H9 (cell line): ENCODE measurements around the gene GPC3. TPM values are rescaled to one million over a fixed set of nuclear protein-coding genes. Genes with fewer than 3 reads are reported as not detected.

Experiments used
- DNase-seq: peaks from one replicate; pipeline ENCODE4 v3.0.0-alpha.2; 2017
- H2AFZ ChIP-seq: one replicate; pipeline ENCODE4 v1.6.1; 2013; ENCODE audit warnings: mild to moderate bottlenecking, low read length, control low read depth, moderate library complexity
- H2AK5ac ChIP-seq: 2 replicates; pipeline ENCODE4 v1.6.1; 2013; ENCODE audit warnings: low read length, control low read depth, mixed read lengths; ENCODE audit not compliant: insufficient read length
- H2BK120ac ChIP-seq: one replicate; pipeline ENCODE4 v1.6.1; 2013; ENCODE audit warnings: low read depth, mild to moderate bottlenecking, low read length, control low read depth, inconsistent platforms; ENCODE audit not compliant: poor library complexity, severe bottlenecking
- H2BK12ac ChIP-seq: 2 replicates; pipeline ENCODE4 v1.6.1; 2013; ENCODE audit warnings: low read length, control low read depth, mixed read lengths, low read depth; ENCODE audit not compliant: insufficient read length
- H2BK15ac ChIP-seq: 2 replicates; pipeline ENCODE4 v1.6.1; 2013; ENCODE audit warnings: low read depth, low read length, control low read depth
- H2BK20ac ChIP-seq: one replicate; pipeline ENCODE4 v1.6.1; 2013; ENCODE audit warnings: low read depth, mild to moderate bottlenecking, low read length, control low read depth, inconsistent platforms; ENCODE audit not compliant: poor library complexity, severe bottlenecking
- H2BK5ac ChIP-seq: 2 replicates; pipeline ENCODE4 v1.6.1; 2013; ENCODE audit warnings: low read length, control low read depth, mixed read lengths; ENCODE audit not compliant: insufficient read length
- H3K14ac ChIP-seq: 2 replicates; pipeline ENCODE4 v1.6.1; 2013; ENCODE audit warnings: low read length, control low read depth; ENCODE audit not compliant: insufficient read depth
- H3K18ac ChIP-seq: 2 replicates; pipeline ENCODE4 v1.6.1; 2013; ENCODE audit warnings: low read depth, mild to moderate bottlenecking, mixed read lengths, low read length, control low read depth; ENCODE audit not compliant: insufficient read length
- H3K23ac ChIP-seq: 2 replicates; pipeline ENCODE4 v1.6.1; 2013; ENCODE audit warnings: low read length, control low read depth, mixed read lengths, low read depth; ENCODE audit not compliant: insufficient read length
- H3K23me2 ChIP-seq: 2 replicates; pipeline ENCODE4 v1.6.1; 2013; ENCODE audit warnings: low read depth, mild to moderate bottlenecking, mixed read lengths, low read length, control low read depth; ENCODE audit not compliant: insufficient read length, poor library complexity, severe bottlenecking
- H3K27ac ChIP-seq: 2 replicates; pipeline ENCODE4 v1.5.1; 2013; ENCODE audit warnings: low read length, control low read depth, mixed read lengths, low read depth; ENCODE audit not compliant: insufficient read length
- H3K27me3 ChIP-seq: 2 replicates; pipeline ENCODE4 v1.6.1; 2013; ENCODE audit warnings: low read length, control low read depth, inconsistent platforms; ENCODE audit not compliant: insufficient read depth
- H3K4ac ChIP-seq: 2 replicates; pipeline ENCODE4 v1.6.1; 2013; ENCODE audit warnings: low read depth, mild to moderate bottlenecking, control low read depth, inconsistent platforms, low read length, moderate library complexity
- H3K4me1 ChIP-seq: 2 replicates; pipeline ENCODE4 v1.6.1; 2013; ENCODE audit warnings: low read length, control low read depth, inconsistent platforms; ENCODE audit not compliant: insufficient read depth
- H3K4me2 ChIP-seq: 2 replicates; pipeline ENCODE4 v1.6.1; 2013; ENCODE audit warnings: low read length, control low read depth, mixed read lengths; ENCODE audit not compliant: insufficient read length, insufficient read depth
- H3K56ac ChIP-seq: 2 replicates; pipeline ENCODE4 v1.6.1; 2013; ENCODE audit warnings: low read depth, mild to moderate bottlenecking, mixed read lengths, low read length, control low read depth; ENCODE audit not compliant: insufficient read length
- H3K79me1 ChIP-seq: 2 replicates; pipeline ENCODE4 v1.6.1; 2013; ENCODE audit warnings: low read depth, mild to moderate bottlenecking, moderate library complexity, low read length, control low read depth, inconsistent platforms; ENCODE audit not compliant: insufficient read depth, poor library complexity, severe bottlenecking
- H3K79me2 ChIP-seq: 2 replicates; pipeline ENCODE4 v1.6.1; 2013; ENCODE audit warnings: low read length, control low read depth, inconsistent platforms; ENCODE audit not compliant: insufficient read depth
- H3K9ac ChIP-seq: 2 replicates; pipeline ENCODE4 v1.6.1; 2013; ENCODE audit warnings: low read length, control low read depth, mixed read lengths; ENCODE audit not compliant: insufficient read length; ENCODE audit errors: extremely low read depth
- H3K9me3 ChIP-seq: one replicate; pipeline ENCODE4 v1.6.1; 2013; ENCODE audit warnings: low read depth, low read length, inconsistent platforms; ENCODE audit not compliant: control insufficient read depth
- H3T11ph ChIP-seq: one replicate; pipeline ENCODE4 v1.6.1; 2013; ENCODE audit warnings: mild to moderate bottlenecking, low read length, control low read depth, inconsistent platforms
- H4K20me1 ChIP-seq: one replicate; pipeline ENCODE4 v1.6.1; 2013; ENCODE audit not compliant: control insufficient read depth, insufficient read length, insufficient read depth
- H4K5ac ChIP-seq: 2 replicates; pipeline ENCODE4 v1.6.1; 2013; ENCODE audit warnings: low read depth, mild to moderate bottlenecking, mixed read lengths, low read length, control low read depth; ENCODE audit not compliant: insufficient read length
- H4K8ac ChIP-seq: replicated peaks from 2 replicates; pipeline ENCODE4 v1.6.1; 2013; ENCODE audit warnings: low read length, control low read depth, mixed read lengths, low read depth; ENCODE audit not compliant: insufficient read length
- H4K91ac ChIP-seq: 2 replicates; pipeline ENCODE4 v1.6.1; 2013; ENCODE audit warnings: low read depth, mild to moderate bottlenecking, moderate library complexity, mixed read lengths, low read length, control low read depth; ENCODE audit not compliant: insufficient read length
- H3K27ac Mint-ChIP-seq, 3 experiments: 2 replicates in 2 of 3; 3 replicates in 1 of 3; pipeline ENCODE4 v1.8.0; 2020 to 2021; ENCODE audit warnings: mixed read lengths in 3 of 3, mild to moderate bottlenecking in 1 of 3, moderate library complexity in 1 of 3
- H3K27me3 Mint-ChIP-seq: 2 replicates; pipeline ENCODE4 v1.8.0; 2021; ENCODE audit warnings: low read depth, mild to moderate bottlenecking, moderate library complexity, mixed read lengths
- H3K36me3 Mint-ChIP-seq, 3 experiments: 2 replicates in 2 of 3; 3 replicates in 1 of 3; pipeline ENCODE4 v1.8.0; 2020 to 2021; ENCODE audit warnings: low read depth in 3 of 3, mixed read lengths in 3 of 3; ENCODE audit not compliant: insufficient read depth in 1 of 3
- H3K4me1 Mint-ChIP-seq, 2 experiments: 2 replicates each; pipeline ENCODE4 v1.8.0; 2020; ENCODE audit warnings: mixed read lengths in 2 of 2
- H3K4me3 Mint-ChIP-seq, 2 experiments: 2 replicates in 1 of 2; 3 replicates in 1 of 2; pipeline ENCODE4 v1.8.0; 2020 to 2021; ENCODE audit warnings: mild to moderate bottlenecking in 2 of 2, mixed read lengths in 2 of 2, moderate library complexity in 1 of 2
- H3K9me3 Mint-ChIP-seq, 2 experiments: 2 replicates in 1 of 2; 3 replicates in 1 of 2; pipeline ENCODE4 v1.8.0; 2020; ENCODE audit warnings: mild to moderate bottlenecking in 2 of 2, mixed read lengths in 2 of 2, moderate library complexity in 1 of 2
- WGBS: extraction: QIAGEN DNeasy Blood & Tissue Kit; methylation state at CpG from one replicate; pipeline ENCODE4 v1.1.7; 2013; ENCODE audit warnings: missing lambda C conversion rate, low lambda C conversion rate, mixed read lengths; ENCODE audit not compliant: insufficient read length; ENCODE audit errors: extremely low coverage; 5-methylcytosine and 5-hydroxymethylcytosine counted together
- total RNA-seq: library from RNA; stranded (reverse); gene quantifications from 2 replicates; pipeline ENCODE4 v1.2.1, GENCODE V29; 2021
- TF ChIP-seq, protein P1 (sequence below): fragments of 200-600 bp; sonication (generic); conservative IDR thresholded peaks from 3 replicates; pipeline ENCODE4 v1.8.0; 2021; ENCODE audit warnings: antibody characterized with exemption, mild to moderate bottlenecking

GPC3 gene
- total RNA-seq, 1 experiment from 2014 or later, result 108 TPM

DNA sequence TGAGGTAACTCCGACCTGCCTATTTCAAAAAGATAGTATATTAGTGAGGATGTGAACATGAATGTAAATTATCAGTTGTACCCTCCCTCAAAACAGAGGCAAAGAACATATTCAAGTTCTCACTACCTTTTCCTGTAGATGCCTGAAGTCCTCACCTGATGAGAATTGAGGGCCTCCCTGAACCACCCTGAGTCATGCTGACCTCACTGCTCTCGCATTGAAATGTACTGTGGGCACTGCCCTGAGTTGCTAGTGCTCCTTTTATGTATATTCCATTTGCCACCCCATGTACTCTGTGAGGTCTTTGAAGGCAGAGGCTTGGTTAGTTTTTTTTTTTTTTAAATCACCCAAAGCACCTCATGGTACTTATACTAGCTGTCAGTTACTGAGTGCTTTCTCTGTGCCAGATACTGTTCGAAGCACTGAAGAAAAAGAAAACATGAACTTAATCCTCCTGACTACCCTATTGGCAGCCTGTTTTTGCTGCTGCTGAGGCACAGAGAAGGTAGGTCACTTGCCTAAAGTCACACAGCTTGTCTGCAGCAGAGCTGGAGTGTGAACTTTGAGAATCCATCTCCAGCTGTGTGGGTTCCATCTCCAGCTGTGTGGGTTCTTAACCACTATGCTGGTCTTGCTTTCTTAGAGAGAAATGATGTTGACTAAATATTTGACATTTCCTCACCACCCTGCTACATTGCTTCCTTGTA lies 317.0 kb downstream of the GPC3 start:
- no CpG with 5 or more reads among the region's 3 CpGs for WGBS
- Mint-ChIP-seq H3K4me1 (peaks cover 44 to 54% of the 10 kb centered on the region in 2 experiments), H3K4me3 (no peak overlapping the region; a peak in 1 of 5 replicates), H3K27me3 (no peaks in the 10 kb centered on the region), H3K27ac (peak overlapping the region in 1 of 3 experiments; percentile 44; a peak in 2 of 7 replicates), H3K36me3 (peaks cover 0 to 2% (median 0%) of the 10 kb centered on the region in 3 experiments; a peak in 3 of 7 replicates), H3K9me3 (no peaks in the 10 kb centered on the region)
- Histone ChIP-seq H3K4me1 (peaks cover 16% of the 10 kb centered on the region), H3T11ph (no peak overlapping the region), H3K79me2 (no peaks in the 10 kb centered on the region), H2BK20ac (no peak overlapping the region), H2BK5ac (no peak overlapping the region), H2BK12ac (no peak overlapping the region), H4K5ac (no peak overlapping the region), H4K91ac (no peak overlapping the region), H3K23ac (no peak overlapping the region), H2AFZ (no peak overlapping the region), H4K20me1 (no peaks in the 10 kb centered on the region), H3K4me2 (no peak overlapping the region), H2BK120ac (no peak overlapping the region), H3K4ac (no peak overlapping the region), H4K8ac (no peak overlapping the region), H3K79me1 (no peaks in the 10 kb centered on the region), H3K9me3 (no peaks in the 10 kb centered on the region), H3K27me3 (no peaks in the 10 kb centered on the region), H3K14ac (no peak overlapping the region), H3K9ac (no peak overlapping the region), H2AK5ac (peak overlapping the region; percentile 14), H2BK15ac (no peak overlapping the region), H3K23me2 (no peaks in the 10 kb centered on the region), H3K27ac (no peak overlapping the region), H3K56ac (peak overlapping the region; percentile 86), H3K18ac (no peak overlapping the region)
- no peak for DNase-seq
- TF ChIP-seq, protein P1, sequence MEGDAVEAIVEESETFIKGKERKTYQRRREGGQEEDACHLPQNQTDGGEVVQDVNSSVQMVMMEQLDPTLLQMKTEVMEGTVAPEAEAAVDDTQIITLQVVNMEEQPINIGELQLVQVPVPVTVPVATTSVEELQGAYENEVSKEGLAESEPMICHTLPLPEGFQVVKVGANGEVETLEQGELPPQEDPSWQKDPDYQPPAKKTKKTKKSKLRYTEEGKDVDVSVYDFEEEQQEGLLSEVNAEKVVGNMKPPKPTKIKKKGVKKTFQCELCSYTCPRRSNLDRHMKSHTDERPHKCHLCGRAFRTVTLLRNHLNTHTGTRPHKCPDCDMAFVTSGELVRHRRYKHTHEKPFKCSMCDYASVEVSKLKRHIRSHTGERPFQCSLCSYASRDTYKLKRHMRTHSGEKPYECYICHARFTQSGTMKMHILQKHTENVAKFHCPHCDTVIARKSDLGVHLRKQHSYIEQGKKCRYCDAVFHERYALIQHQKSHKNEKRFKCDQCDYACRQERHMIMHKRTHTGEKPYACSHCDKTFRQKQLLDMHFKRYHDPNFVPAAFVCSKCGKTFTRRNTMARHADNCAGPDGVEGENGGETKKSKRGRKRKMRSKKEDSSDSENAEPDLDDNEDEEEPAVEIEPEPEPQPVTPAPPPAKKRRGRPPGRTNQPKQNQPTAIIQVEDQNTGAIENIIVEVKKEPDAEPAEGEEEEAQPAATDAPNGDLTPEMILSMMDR, result no peak
